HEK293 (cell line): ENCODE measurements around the gene IMMP2L.

ENCODE experiments used
- CTCF ChIA-PET: fragments of 350-600 bp; formaldehyde crosslinking; extraction: SDS; loops from one replicate; lab custom pipeline; 2021; ENCODE audit warnings: antibody characterized with exemption; lab: Yijun Ruan, JAX
- POLR2A ChIA-PET: fragments of 300-600 bp; formaldehyde crosslinking; extraction: SDS; loops from one replicate; lab custom pipeline; 2020; ENCODE audit warnings: antibody characterized with exemption, inconsistent platforms; lab: Yijun Ruan, JAX
- H3K27ac ChIP-seq: fragments of 200-500 bp; sonication (Bioruptor generic); 2 replicates; pipeline ENCODE4 v1.5.1; 2014; ENCODE audit warnings: low read depth, low read length, control low read depth, inconsistent platforms; ENCODE audit errors: extremely low read depth
- H3K36me3 ChIP-seq, 2 experiments: fragments of 200-500 bp in 1 of 2; sonication (Bioruptor generic) in 1 of 2; 1 replicate in 1 of 2; 2 replicates in 1 of 2; pipeline ENCODE4 v1.5.1; 2014 to 2017; ENCODE audit warnings: inconsistent platforms in 2 of 2, low read length in 2 of 2; ENCODE audit not compliant: control insufficient read depth in 2 of 2, insufficient read depth in 1 of 2
- H3K4me1 ChIP-seq: fragments of 200-500 bp; sonication (Bioruptor generic); 2 replicates; pipeline ENCODE4 v1.5.1; 2014; ENCODE audit warnings: mild to moderate bottlenecking, low read length, inconsistent platforms; ENCODE audit not compliant: control insufficient read depth, insufficient read depth
- H3K4me3 ChIP-seq: 2 replicates; pipeline ENCODE4 v1.5.1; 2011; ENCODE audit warnings: low read depth, mild to moderate bottlenecking, control low read depth, low read length, moderate library complexity
- H3K9me3 ChIP-seq: fragments of 200-500 bp; sonication (Bioruptor generic); 2 replicates; pipeline ENCODE4 v1.5.1; 2014; ENCODE audit warnings: low read depth, low read length, inconsistent platforms; ENCODE audit not compliant: control insufficient read depth, insufficient read depth
- GLIS1 ChIP-seq: fragments of 450-650 bp; formaldehyde crosslinking; IDR thresholded peaks from 2 replicates; pipeline ENCODE4 v1.5.1; 2016; ENCODE audit warnings: missing biosample characterization, missing genetic modification characterization
- GLIS2 ChIP-seq: fragments of 450-650 bp; formaldehyde crosslinking; IDR thresholded peaks from 2 replicates; pipeline ENCODE4 v1.5.1; 2016; ENCODE audit warnings: missing biosample characterization, missing genetic modification characterization
- HOXA7 ChIP-seq: sonication (generic); formaldehyde crosslinking; IDR thresholded peaks from 2 replicates; pipeline ENCODE4 v1.8.1; 2022; ENCODE audit warnings: missing genetic modification reagents, borderline replicate concordance
- OSR2 ChIP-seq: fragments of 450-650 bp; formaldehyde crosslinking; IDR thresholded peaks from 2 replicates; pipeline ENCODE4 v1.5.1; 2016; ENCODE audit warnings: missing biosample characterization, missing genetic modification characterization
- OVOL3 ChIP-seq: fragments of 450-650 bp; formaldehyde crosslinking; IDR thresholded peaks from 2 replicates; pipeline ENCODE4 v1.5.1; 2016; ENCODE audit warnings: missing biosample characterization, missing genetic modification characterization
- SCRT2 ChIP-seq: fragments of 450-650 bp; formaldehyde crosslinking; IDR thresholded peaks from 2 replicates; pipeline ENCODE4 v1.5.1; 2016; ENCODE audit warnings: missing biosample characterization, missing genetic modification characterization
- TRIM28 ChIP-seq: IDR thresholded peaks from 2 replicates; pipeline ENCODE4 v1.6.1; 2011; ENCODE audit warnings: low read length, control low read depth, borderline replicate concordance
- YY1 ChIP-seq: fragments of 450-650 bp; formaldehyde crosslinking; IDR thresholded peaks from 2 replicates; pipeline ENCODE4 v1.5.1; 2018; ENCODE audit warnings: missing biosample characterization, missing genetic modification characterization
- ZBTB7A ChIP-seq: fragments of 450-650 bp; formaldehyde crosslinking; IDR thresholded peaks from 2 replicates; pipeline ENCODE4 v1.5.1; 2016; ENCODE audit warnings: low read depth, missing biosample characterization, missing genetic modification characterization
- ZIC2 ChIP-seq: fragments of 450-650 bp; formaldehyde crosslinking; IDR thresholded peaks from 2 replicates; pipeline ENCODE4 v1.5.1; 2016; ENCODE audit warnings: missing biosample characterization, missing genetic modification characterization
- ZNF132 ChIP-seq: fragments of 450-650 bp; formaldehyde crosslinking; IDR thresholded peaks from 2 replicates; pipeline ENCODE4 v1.5.1; 2017; ENCODE audit warnings: missing biosample characterization, missing genetic modification characterization, borderline replicate concordance
- ZNF184 ChIP-seq: fragments of 450-650 bp; IDR thresholded peaks from 2 replicates; pipeline ENCODE4 v1.5.1; 2018; ENCODE audit warnings: missing biosample characterization, mild to moderate bottlenecking, missing genetic modification characterization
- ZNF23 ChIP-seq: fragments of 450-650 bp; formaldehyde crosslinking; IDR thresholded peaks from 2 replicates; pipeline ENCODE4 v1.5.1; 2016; ENCODE audit warnings: missing biosample characterization, missing genetic modification characterization, borderline replicate concordance
- ZNF354C ChIP-seq: fragments of 450-650 bp; formaldehyde crosslinking; IDR thresholded peaks from 2 replicates; pipeline ENCODE4 v1.5.1; 2016; ENCODE audit warnings: missing biosample characterization, missing genetic modification characterization, low read depth, borderline replicate concordance
- ZNF366 ChIP-seq: fragments of 450-650 bp; formaldehyde crosslinking; conservative IDR thresholded peaks from 2 replicates; pipeline ENCODE4 v1.5.1; 2016; ENCODE audit warnings: missing biosample characterization, missing genetic modification characterization
- ZNF530 ChIP-seq: fragments of 450-650 bp; formaldehyde crosslinking; IDR thresholded peaks from 2 replicates; pipeline ENCODE4 v1.5.1; 2016; ENCODE audit warnings: low read depth, missing biosample characterization, missing genetic modification characterization
- ZNF548 ChIP-seq: fragments of 450-650 bp; formaldehyde crosslinking; IDR thresholded peaks from 2 replicates; pipeline ENCODE4 v1.5.1; 2016; ENCODE audit warnings: missing biosample characterization, missing genetic modification characterization
- ZNF658 ChIP-seq: fragments of 450-650 bp; formaldehyde crosslinking; IDR thresholded peaks from 2 replicates; pipeline ENCODE4; 2016; ENCODE audit warnings: missing biosample characterization, missing genetic modification characterization
- ZNF660 ChIP-seq: fragments of 450-650 bp; IDR thresholded peaks from 2 replicates; pipeline ENCODE4 v1.5.1; 2018; ENCODE audit warnings: missing biosample characterization, mild to moderate bottlenecking, missing genetic modification characterization
- ZNF664 ChIP-seq: fragments of 450-650 bp; formaldehyde crosslinking; IDR thresholded peaks from 2 replicates; pipeline ENCODE4 v1.5.1; 2016; ENCODE audit warnings: missing biosample characterization, missing genetic modification characterization
- ZNF677 ChIP-seq: fragments of 450-650 bp; IDR thresholded peaks from 2 replicates; pipeline ENCODE4 v1.5.0; 2018; ENCODE audit warnings: missing biosample characterization, mild to moderate bottlenecking, missing genetic modification characterization, moderate library complexity
- ZNF776 ChIP-seq: fragments of 450-650 bp; formaldehyde crosslinking; IDR thresholded peaks from 2 replicates; pipeline ENCODE4 v1.5.0; 2017; ENCODE audit warnings: missing biosample characterization, missing genetic modification characterization, borderline replicate concordance
- ZNF777 ChIP-seq: fragments of 450-650 bp; formaldehyde crosslinking; IDR thresholded peaks from 2 replicates; pipeline ENCODE4 v1.5.1; 2017; ENCODE audit warnings: missing biosample characterization, missing genetic modification characterization, borderline replicate concordance
- ZNF785 ChIP-seq: fragments of 450-650 bp; formaldehyde crosslinking; IDR thresholded peaks from 2 replicates; pipeline ENCODE4 v1.5.1; 2016; ENCODE audit warnings: missing biosample characterization, missing genetic modification characterization
- ZNF843 ChIP-seq: fragments of 450-650 bp; formaldehyde crosslinking; IDR thresholded peaks from 2 replicates; pipeline ENCODE4 v1.5.1; 2016; ENCODE audit warnings: missing biosample characterization, missing genetic modification characterization
- TF ChIP-seq, protein P1 (sequence below): fragments of 450-650 bp; formaldehyde crosslinking; IDR thresholded peaks from 2 replicates; pipeline ENCODE4 v1.5.1; 2016; ENCODE audit warnings: missing biosample characterization, missing genetic modification characterization
- TF ChIP-seq, protein P2 (sequence below): fragments of 450-650 bp; formaldehyde crosslinking; IDR thresholded peaks from 2 replicates; pipeline ENCODE4 v1.5.1; 2017; ENCODE audit warnings: missing biosample characterization, missing genetic modification characterization
- TF ChIP-seq, protein P3 (sequence below): fragments of 450-650 bp; formaldehyde crosslinking; optimal IDR thresholded peaks from 2 replicates; pipeline ENCODE3; 2016; ENCODE audit warnings: missing biosample characterization, mild to moderate bottlenecking, missing genetic modification characterization
- TF ChIP-seq, protein P4 (sequence below): fragments of 450-650 bp; IDR thresholded peaks from 2 replicates; pipeline ENCODE4 v1.5.1; 2018; ENCODE audit warnings: missing biosample characterization, mild to moderate bottlenecking, missing genetic modification characterization

Gene IMMP2L

DNA sequence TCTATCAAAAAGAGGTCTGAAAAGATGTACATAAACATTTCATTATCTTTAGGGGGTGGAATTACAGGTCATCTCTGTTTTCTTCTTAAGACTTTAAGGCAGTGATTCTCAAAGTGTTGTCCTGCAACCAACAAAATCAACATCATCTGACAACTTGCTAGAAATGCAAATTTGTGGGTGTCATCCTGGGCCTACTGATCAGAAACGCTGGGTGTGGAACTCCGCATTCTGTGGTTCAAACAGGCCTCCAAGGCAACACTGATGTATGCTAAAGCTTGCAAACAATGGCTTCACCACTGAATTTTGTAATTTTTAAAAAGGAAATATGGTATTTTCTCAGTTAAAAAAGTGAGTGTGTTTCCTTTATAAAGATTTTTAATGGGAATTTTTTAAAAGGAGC is 873.4 kb downstream of the IMMP2L start:
- POLR2A ChIA-PET = no interaction called here
- no peak overlapping the region for H3K27ac ChIP-seq

DNA sequence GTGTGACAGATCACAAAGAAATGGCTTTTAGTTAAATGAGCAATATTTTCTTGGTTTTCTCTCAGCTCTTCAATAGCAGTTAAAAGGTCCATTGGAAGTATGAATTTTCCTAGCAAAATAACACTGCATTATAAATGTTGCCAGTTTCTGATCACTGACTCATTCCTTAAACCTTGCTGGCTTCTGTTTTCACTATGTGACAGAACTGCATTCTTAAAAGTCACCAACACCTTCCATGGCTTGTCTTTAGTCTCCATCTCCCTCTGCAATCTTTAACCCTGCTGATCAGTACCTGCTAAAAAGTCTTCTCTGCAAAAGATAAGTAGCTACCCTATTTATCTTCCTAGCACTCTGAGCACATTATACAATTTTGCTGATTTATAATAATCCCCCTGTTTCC is 876.4 kb downstream of the IMMP2L start:
- Histone ChIP-seq H3K27ac (no peak overlapping the region), H3K9me3 (no peaks in the 10 kb centered on the region), H3K36me3 (no peaks in the 10 kb centered on the region), H3K4me1 (no peaks in the 10 kb centered on the region), H3K4me3 (no peak overlapping the region)
- no peak for TF ChIP-seq ZNF677
- no peak for TF ChIP-seq ZNF548 (tag by site-specific recombination)
- no peak for TF ChIP-seq ZNF354C (tag by site-specific recombination)
- TF ChIP-seq TRIM28 = no peak
- no peak for TF ChIP-seq ZNF785
- TF ChIP-seq ZNF776 (tag by site-specific recombination) = no peak
- TF ChIP-seq ZNF23 (tag by site-specific recombination) = no peak
- no peak for TF ChIP-seq ZNF777 (tag by site-specific recombination)
- TF ChIP-seq, protein P1, sequence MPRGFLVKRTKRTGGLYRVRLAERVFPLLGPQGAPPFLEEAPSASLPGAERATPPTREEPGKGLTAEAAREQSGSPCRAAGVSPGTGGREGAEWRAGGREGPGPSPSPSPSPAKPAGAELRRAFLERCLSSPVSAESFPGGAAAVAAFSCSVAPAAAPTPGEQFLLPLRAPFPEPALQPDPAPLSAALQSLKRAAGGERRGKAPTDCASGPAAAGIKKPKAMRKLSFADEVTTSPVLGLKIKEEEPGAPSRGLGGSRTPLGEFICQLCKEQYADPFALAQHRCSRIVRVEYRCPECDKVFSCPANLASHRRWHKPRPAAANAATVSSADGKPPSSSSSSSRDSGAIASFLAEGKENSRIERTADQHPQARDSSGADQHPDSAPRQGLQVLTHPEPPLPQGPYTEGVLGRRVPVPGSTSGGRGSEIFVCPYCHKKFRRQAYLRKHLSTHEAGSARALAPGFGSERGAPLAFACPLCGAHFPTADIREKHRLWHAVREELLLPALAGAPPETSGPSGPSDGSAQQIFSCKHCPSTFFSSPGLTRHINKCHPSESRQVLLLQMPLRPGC (tag by site-specific recombination) = no peak
- TF ChIP-seq, protein P2, sequence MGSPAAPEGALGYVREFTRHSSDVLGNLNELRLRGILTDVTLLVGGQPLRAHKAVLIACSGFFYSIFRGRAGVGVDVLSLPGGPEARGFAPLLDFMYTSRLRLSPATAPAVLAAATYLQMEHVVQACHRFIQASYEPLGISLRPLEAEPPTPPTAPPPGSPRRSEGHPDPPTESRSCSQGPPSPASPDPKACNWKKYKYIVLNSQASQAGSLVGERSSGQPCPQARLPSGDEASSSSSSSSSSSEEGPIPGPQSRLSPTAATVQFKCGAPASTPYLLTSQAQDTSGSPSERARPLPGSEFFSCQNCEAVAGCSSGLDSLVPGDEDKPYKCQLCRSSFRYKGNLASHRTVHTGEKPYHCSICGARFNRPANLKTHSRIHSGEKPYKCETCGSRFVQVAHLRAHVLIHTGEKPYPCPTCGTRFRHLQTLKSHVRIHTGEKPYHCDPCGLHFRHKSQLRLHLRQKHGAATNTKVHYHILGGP (tag by site-specific recombination) = no peak
- no peak for TF ChIP-seq HOXA7
- TF ChIP-seq, protein P3, sequence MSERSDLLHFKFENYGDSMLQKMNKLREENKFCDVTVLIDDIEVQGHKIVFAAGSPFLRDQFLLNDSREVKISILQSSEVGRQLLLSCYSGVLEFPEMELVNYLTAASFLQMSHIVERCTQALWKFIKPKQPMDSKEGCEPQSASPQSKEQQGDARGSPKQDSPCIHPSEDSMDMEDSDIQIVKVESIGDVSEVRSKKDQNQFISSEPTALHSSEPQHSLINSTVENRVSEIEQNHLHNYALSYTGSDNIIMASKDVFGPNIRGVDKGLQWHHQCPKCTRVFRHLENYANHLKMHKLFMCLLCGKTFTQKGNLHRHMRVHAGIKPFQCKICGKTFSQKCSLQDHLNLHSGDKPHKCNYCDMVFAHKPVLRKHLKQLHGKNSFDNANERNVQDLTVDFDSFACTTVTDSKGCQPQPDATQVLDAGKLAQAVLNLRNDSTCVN (tag by site-specific recombination) = no peak
- TF ChIP-seq ZNF530 = no peak
- TF ChIP-seq ZNF843 (tag by site-specific recombination) = no peak
- TF ChIP-seq SCRT2 (tag by site-specific recombination) = no peak
- TF ChIP-seq OVOL3 = no peak
- CTCF ChIA-PET = no interaction called here
- POLR2A ChIA-PET = no interaction called here

More for the DNA sequence above, 873.4 kb downstream of the IMMP2L start:
- Histone ChIP-seq H3K9me3 (no peaks in the 10 kb centered on the region), H3K36me3 (no peaks in the 10 kb centered on the region), H3K4me1 (no peaks in the 10 kb centered on the region), H3K4me3 (no peak overlapping the region)
- no peak for TF ChIP-seq ZNF366
- TF ChIP-seq, protein P4, sequence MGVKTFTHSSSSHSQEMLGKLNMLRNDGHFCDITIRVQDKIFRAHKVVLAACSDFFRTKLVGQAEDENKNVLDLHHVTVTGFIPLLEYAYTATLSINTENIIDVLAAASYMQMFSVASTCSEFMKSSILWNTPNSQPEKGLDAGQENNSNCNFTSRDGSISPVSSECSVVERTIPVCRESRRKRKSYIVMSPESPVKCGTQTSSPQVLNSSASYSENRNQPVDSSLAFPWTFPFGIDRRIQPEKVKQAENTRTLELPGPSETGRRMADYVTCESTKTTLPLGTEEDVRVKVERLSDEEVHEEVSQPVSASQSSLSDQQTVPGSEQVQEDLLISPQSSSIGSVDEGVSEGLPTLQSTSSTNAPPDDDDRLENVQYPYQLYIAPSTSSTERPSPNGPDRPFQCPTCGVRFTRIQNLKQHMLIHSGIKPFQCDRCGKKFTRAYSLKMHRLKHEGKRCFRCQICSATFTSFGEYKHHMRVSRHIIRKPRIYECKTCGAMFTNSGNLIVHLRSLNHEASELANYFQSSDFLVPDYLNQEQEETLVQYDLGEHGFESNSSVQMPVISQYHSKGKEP (tag by site-specific recombination) = no peak
- TF ChIP-seq ZNF664 (tag by site-specific recombination) = no peak
- TF ChIP-seq OSR2 = no peak
- no peak for TF ChIP-seq ZNF658 (tag by site-specific recombination)
- TF ChIP-seq YY1 = no peak
- no peak for TF ChIP-seq GLIS1 (tag by site-specific recombination)
- no peak for TF ChIP-seq ZBTB7A (tag by site-specific recombination)
- no peak for TF ChIP-seq ZNF660 (tag by site-specific recombination)
- no peak for TF ChIP-seq ZNF184 (tag by site-specific recombination)
- TF ChIP-seq ZNF132 (tag by site-specific recombination) = no peak
- TF ChIP-seq ZIC2 = no peak
- no peak for TF ChIP-seq GLIS2
- CTCF ChIA-PET = no interaction called here
